Frontal cortex (tissue), 1 donor: ENCODE data around the gene MELTF. TPM values are rescaled to one million over a fixed set of nuclear protein-coding genes. Genes with fewer than 3 reads are reported as not detected.

Experiments
- total RNA-seq: library from RNA; depleted of rRNA; stranded (reverse); fragments of >200 nt; gene quantifications from one replicate; pipeline ENCODE4 v1.2.3, GENCODE V29; 2014

The MELTF gene
- total RNA-seq, 1 donor from 2014 or later: 1.2 TPM

Other genes starting within 250 kb of the MELTF start
- gene SENP5, start 161.9 kb downstream of the MELTF start, total RNA-seq: 75.0 TPM
- gene NCBP2, start 87.3 kb downstream of the MELTF start, total RNA-seq: 91.3 TPM
- 2.9 TPM for gene PIGZ, start 61.0 kb downstream of the MELTF start, total RNA-seq